K562 (cell line): ENCODE measurements around the gene PA2G4. TPM values are rescaled to one million over a fixed set of nuclear protein-coding genes. Genes with fewer than 3 reads are reported as not detected.
A peak's percentile ranks its signal among the peaks of the same experiment; 100 is the strongest.
"Not testable (repeated sequence)": the region's sequence is repeated elsewhere in the genome, so short reads cannot be mapped to it uniquely, and the experiment has no call there.

Source experiments
- ATAC-seq: fragments of 200-7000 bp; cut with Tn5 transposase; 3 replicates; pipeline ENCODE4 v1.9.1; 2020; ENCODE audit warnings: moderate library complexity
- BruUV-seq: library from RNA; stranded (reverse); fragments of 400-500 nt; replicated peaks from 2 replicates; lab custom pipeline; 2021; lab: Mats Ljungman, UMichigan
- CTCF ChIA-PET: fragments of 300-600 bp; formaldehyde crosslinking; extraction: SDS; loops from one replicate; lab custom pipeline; 2021; ENCODE audit warnings: low intra/inter-chr PET ratio; lab: Yijun Ruan, JAX
- POLR2A ChIA-PET: fragments of 300-600, 350-650 bp; sonication (Branson Sonifier 250); formaldehyde crosslinking; extraction: SDS; loops from one replicate; lab custom pipeline; 2021; ENCODE audit warnings: antibody characterized with exemption, inconsistent platforms; lab: Yijun Ruan, JAX
- DNase-seq, 4 experiments: peaks; one replicate each; pipeline versions ENCODE4 v3.0.0 to v3.0.0-alpha.2; 2011 to 2018; ENCODE audit warnings: low spot score in 3 of 4, mixed read lengths in 3 of 4; ENCODE audit errors: extremely low read depth in 1 of 4
- FAIRE-seq: peaks from 2 replicates; lab custom pipeline; 2011; peaks lifted over from hg19 to GRCh38; lab: Jason Lieb, UNC
- H2AFZ ChIP-seq: 2 replicates; pipeline ENCODE4 v1.6.0; 2011; ENCODE audit warnings: low read depth, low read length, control low read depth, inconsistent platforms
- H3K27ac ChIP-seq: fragments of 200-600 bp; 3 replicates; pipeline ENCODE4 v1.8.0; 2011; ENCODE audit warnings: low read depth, mild to moderate bottlenecking, control low read depth, inconsistent platforms, low read length, moderate library complexity, mixed read lengths; ENCODE audit errors: extremely low read depth
- H3K27me3 ChIP-seq, 2 experiments: fragments of 300-600 bp in 1 of 2; 2 replicates in 1 of 2; 3 replicates in 1 of 2; pipeline versions ENCODE4 v1.6.0 to v1.8.0; 2011; ENCODE audit warnings: inconsistent platforms in 2 of 2, low read length in 2 of 2, mild to moderate bottlenecking in 1 of 2, mixed read lengths in 1 of 2, moderate library complexity in 1 of 2; ENCODE audit not compliant: control insufficient read depth in 2 of 2, insufficient read depth in 2 of 2
- H3K36me3 ChIP-seq: fragments of 300-600 bp; 3 replicates; pipeline ENCODE4 v1.8.0; 2011; ENCODE audit warnings: mild to moderate bottlenecking, low read length, inconsistent platforms; ENCODE audit not compliant: control insufficient read depth, insufficient read depth
- H3K4me1 ChIP-seq, 2 experiments: fragments of 200-600 bp in 1 of 2; replicated peaks in 1 of 2; 2 replicates in 1 of 2; 3 replicates in 1 of 2; pipeline versions ENCODE4 v1.5.1 to v1.8.0; 2011; ENCODE audit warnings: inconsistent platforms in 2 of 2, low read length in 2 of 2, mild to moderate bottlenecking in 1 of 2, mixed read lengths in 1 of 2, moderate library complexity in 1 of 2; ENCODE audit not compliant: control insufficient read depth in 2 of 2, insufficient read depth in 2 of 2
- H3K4me2 ChIP-seq: 2 replicates; pipeline ENCODE4 v1.6.1; 2011; ENCODE audit warnings: low read length, control low read depth, inconsistent platforms, mixed read lengths; ENCODE audit not compliant: insufficient read depth
- H3K4me3 ChIP-seq: fragments of 200-600 bp; sonication (generic), shearing (Covaris generic); 2 replicates; pipeline ENCODE4 v1.5.1; 2016; ENCODE audit warnings: control low read depth, inconsistent platforms
- H3K79me2 ChIP-seq: fragments of 200-600 bp; 3 replicates; pipeline ENCODE4 v1.8.0; 2011; ENCODE audit warnings: low read length, inconsistent platforms; ENCODE audit not compliant: control insufficient read depth, insufficient read depth
- H3K9ac ChIP-seq, 2 experiments: 2 replicates each; pipeline versions ENCODE4 v1.6.0 to v1.6.1; 2011; ENCODE audit warnings: low read depth in 2 of 2, low read length in 2 of 2, control low read depth in 1 of 2, inconsistent platforms in 1 of 2, mild to moderate bottlenecking in 1 of 2, mixed read lengths in 1 of 2; ENCODE audit not compliant: insufficient read depth in 1 of 2
- H3K9me1 ChIP-seq: one replicate; pipeline ENCODE4 v1.6.0; 2011; ENCODE audit warnings: inconsistent platforms, mild to moderate bottlenecking, low read length, moderate library complexity; ENCODE audit not compliant: control insufficient read depth, insufficient read depth
- H3K9me3 ChIP-seq: replicated peaks from 2 replicates; pipeline ENCODE4 v1.5.1; 2011; ENCODE audit warnings: low read depth, low read length, inconsistent platforms; ENCODE audit not compliant: control insufficient read depth, insufficient read depth
- H4K20me1 ChIP-seq: replicated peaks from 2 replicates; pipeline ENCODE4 v1.6.1; 2011; ENCODE audit warnings: low read length, inconsistent platforms, mixed read lengths; ENCODE audit not compliant: control insufficient read depth, insufficient read depth
- ATF3 ChIP-seq, 2 experiments: fragments of 450-650 bp in 1 of 2; sonication (generic) in 1 of 2; formaldehyde crosslinking in 1 of 2; IDR thresholded peaks in 1 of 2; conservative IDR thresholded peaks in 1 of 2; 2 replicates each; pipeline versions ENCODE4 v1.6.1 to v1.8.1; 2016 to 2023; ENCODE audit warnings: mild to moderate bottlenecking in 2 of 2, moderate library complexity in 2 of 2, inconsistent platforms in 1 of 2, missing genetic modification reagents in 1 of 2
- CEBPB ChIP-seq: fragments of 450-650 bp; IDR thresholded peaks from 2 replicates; pipeline ENCODE4 v1.6.1; 2016; ENCODE audit warnings: missing genetic modification characterization, missing compliant biosample characterization
- CEBPG ChIP-seq, 3 experiments: fragments of 200-800 bp in 1 of 3; sonication (Bioruptor generic) in 1 of 3; sonication (generic) in 1 of 3; formaldehyde crosslinking in 1 of 3; IDR thresholded peaks in 2 of 3; conservative IDR thresholded peaks in 1 of 3; 2 replicates each; pipeline versions ENCODE4 v1.6.1 to v1.8.0; 2016 to 2022; ENCODE audit warnings: missing compliant biosample characterization in 2 of 3, missing genetic modification characterization in 2 of 3, mild to moderate bottlenecking in 1 of 3, missing genetic modification reagents in 1 of 3
- ZNF384 ChIP-seq: IDR thresholded peaks from 2 replicates; pipeline ENCODE4 v1.6.1; 2012; ENCODE audit warnings: low read depth, low read length, improper control_type of control experiment
- WGBS: fragments of 100-300 bp; shearing (Covaris generic); methylation state at CpG from one replicate; pipeline ENCODE4 v1.1.6; 2016; ENCODE audit warnings: low coverage, mixed read lengths; ENCODE audit not compliant: insufficient coverage; ENCODE audit errors: missing lambda C conversion rate; 5-methylcytosine and 5-hydroxymethylcytosine counted together
- in situ Hi-C: fragments of 300-500 bp; cut with MboI; formaldehyde crosslinking; loops from 4 replicates; pipeline ENCODE4 v1.15.0; 2018; ENCODE audit warnings: inconsistent platforms, mixed read lengths
- intact Hi-C: fragments of 100-400 bp; cut with micrococcal nuclease; formaldehyde crosslinking; loops from 2 replicates; pipeline ENCODE4 v1.14.2; 2022
- polyA plus RNA-seq, 8 experiments: library from polyadenylated mRNA; depleted of rRNA in 4 of 8; stranded (reverse) in 5 of 8; unstranded in 3 of 8; fragments of >200 nt; fragmentation: Nextera tagmentation in 2 of 8; fragmentation: Illumina TruSeq in 1 of 8; extraction: Ambion mirVana in 2 of 8; extraction: Trizol in 1 of 8; gene quantifications; 2 replicates each; pipeline versions ENCODE4 v1.2.1 to v1.2.3, GENCODE V29; 2011 to 2014; ENCODE audit warnings: inconsistent platforms in 1 of 8, missing spikeins in 1 of 8
- total RNA-seq, 7 experiments: library from RNA; depleted of rRNA in 6 of 7; stranded (reverse); fragments of >200 nt in 6 of 7; fragmentation: Illumina TruSeq in 2 of 7; extraction: Trizol in 2 of 7; gene quantifications; 2 replicates each; pipeline versions ENCODE4 v1.2.1 to v1.2.3, GENCODE V29; 2011 to 2021; ENCODE audit warnings: low replicate concordance in 1 of 7

PA2G4 gene
- total and polyA plus RNA-seq, 9 of the 15 experiments (the other 6 are each of a cell fraction or from before 2014, with no cell fraction given), result 230 to 925 (median 638) TPM

- DNase-seq; H3K9ac ChIP-seq; H3K27me3 ChIP-seq; H4K20me1 ChIP-seq; CTCF ChIA-PET; BruUV-seq; H3K36me3 ChIP-seq; intact Hi-C loops; H3K9me1 ChIP-seq; H3K4me2 ChIP-seq; H3K27ac ChIP-seq; FAIRE-seq; ATAC-seq; POLR2A ChIA-PET; H3K79me2 ChIP-seq; H2AFZ ChIP-seq; H3K9me3 ChIP-seq; H3K4me3 ChIP-seq; in situ Hi-C loops; TF ChIP-seq ATF3 (CRISPR knock-in tag; conservative IDR thresholded peaks at IDR 0.05): not testable (repeated sequence)
- TF ChIP-seq ATF3 (IDR thresholded peaks at IDR 0.05), result peak; percentile 60
- peak; percentile 64 for TF ChIP-seq CEBPG (CRISPR knock-in tag; IDR thresholded peaks at IDR 0.05)
- peak in 1 of 2 experiments; percentile 62; a peak in 2 of 4 replicates for TF ChIP-seq CEBPG (tag; conservative IDR thresholded peaks at IDR 0.05 in 1 of 2, IDR thresholded peaks at IDR 0.05 in 1 of 2)
- peak; percentile 44; the same call in 1 of the 2 replicates for TF ChIP-seq CEBPB (tag)
- peak; percentile 34; the same call in 1 of the 2 replicates for TF ChIP-seq ZNF384
- 42% methylated on average over 9 of the region's 9 CpGs for WGBS
- peaks cover 25 to 38% of the 10 kb centered on the region in 2 experiments for H3K4me1 ChIP-seq
These were observed 26.4 kb upstream of the PA2G4 start for GRCh38 chr12:56077966-56078365.
